K562 (cell line): Measurements from ENCODE around the gene PLEKHF1. TPM values are rescaled to one million over a fixed set of nuclear protein-coding genes. Genes with fewer than 3 reads are reported as not detected.

Experiments used
- CC2D1A ChIP-seq: fragments of 450-650 bp; IDR thresholded peaks from 2 replicates; pipeline ENCODE4 v1.6.1; 2017; ENCODE audit warnings: mild to moderate bottlenecking
- CTBP1 ChIP-seq: fragments of 450-650 bp; IDR thresholded peaks from 2 replicates; pipeline ENCODE4 v1.6.1; 2016; ENCODE audit warnings: borderline replicate concordance
- ESRRA ChIP-seq: fragments of 450-650 bp; IDR thresholded peaks from 2 replicates; pipeline ENCODE4 v1.6.1; 2014; ENCODE audit warnings: low read depth, mild to moderate bottlenecking, moderate library complexity, borderline replicate concordance
- GABPA ChIP-seq: fragments of 200-800 bp; sonication (Bioruptor generic); conservative IDR thresholded peaks from 2 replicates; pipeline ENCODE4 v1.6.1; 2016; ENCODE audit warnings: low read depth, missing genetic modification characterization, missing compliant biosample characterization
- L3MBTL2 ChIP-seq: fragments of 450-650 bp; IDR thresholded peaks from 2 replicates; pipeline ENCODE4 v1.6.1; 2016; ENCODE audit warnings: mild to moderate bottlenecking, moderate library complexity
- MBD2 ChIP-seq: sonication (generic); IDR thresholded peaks from 2 replicates; pipeline ENCODE4 v1.6.1; 2016; ENCODE audit warnings: low read depth, borderline replicate concordance
- MXI1 ChIP-seq: IDR thresholded peaks from 2 replicates; pipeline ENCODE4 v1.6.1; 2011; ENCODE audit warnings: low read depth, mild to moderate bottlenecking, improper control_type of control experiment, low read length
- NFIC ChIP-seq: fragments of 450-650 bp; IDR thresholded peaks from 2 replicates; pipeline ENCODE4 v1.6.1; 2017; ENCODE audit warnings: mild to moderate bottlenecking, inconsistent platforms
- NR2C2 ChIP-seq, 2 experiments: fragments of 200-800 bp in 1 of 2; sonication (Bioruptor generic) in 1 of 2; sonication (generic) in 1 of 2; formaldehyde crosslinking in 1 of 2; IDR thresholded peaks; 2 replicates each; pipeline versions ENCODE4 v1.6.1 to v1.8.0; 2016 to 2022; ENCODE audit warnings: mild to moderate bottlenecking in 1 of 2, missing compliant biosample characterization in 1 of 2, missing genetic modification characterization in 1 of 2, missing genetic modification reagents in 1 of 2
- SMARCA5 ChIP-seq: fragments of 450-650 bp; IDR thresholded peaks from 2 replicates; pipeline ENCODE4 v1.6.1; 2016
- SMARCE1 ChIP-seq: fragments of 450-650 bp; IDR thresholded peaks from 2 replicates; pipeline ENCODE4 v1.7.1; 2016; ENCODE audit warnings: mild to moderate bottlenecking
- polyA plus RNA-seq, 8 experiments: library from polyadenylated mRNA; depleted of rRNA in 4 of 8; stranded (reverse) in 5 of 8; unstranded in 3 of 8; fragments of >200 nt; fragmentation: Nextera tagmentation in 2 of 8; fragmentation: Illumina TruSeq in 1 of 8; extraction: Ambion mirVana in 2 of 8; extraction: Trizol in 1 of 8; gene quantifications; 2 replicates each; pipeline versions ENCODE4 v1.2.1 to v1.2.3, GENCODE V29; 2011 to 2014; ENCODE audit warnings: inconsistent platforms in 1 of 8, missing spikeins in 1 of 8
- total RNA-seq, 7 experiments: library from RNA; depleted of rRNA in 6 of 7; stranded (reverse); fragments of >200 nt in 6 of 7; fragmentation: Illumina TruSeq in 2 of 7; extraction: Trizol in 2 of 7; gene quantifications; 2 replicates each; pipeline versions ENCODE4 v1.2.1 to v1.2.3, GENCODE V29; 2011 to 2021; ENCODE audit warnings: low replicate concordance in 1 of 7
- TF ChIP-seq, protein P1 (sequence below): fragments of 450-650 bp; IDR thresholded peaks from 2 replicates; pipeline ENCODE4 v1.6.1; 2016; ENCODE audit warnings: mild to moderate bottlenecking, moderate library complexity
- TF ChIP-seq, protein P2 (sequence below): fragments of 200-800 bp; sonication (Bioruptor generic); IDR thresholded peaks from 2 replicates; pipeline ENCODE4 v1.6.1; 2017; ENCODE audit warnings: missing genetic modification characterization, missing compliant biosample characterization
- TF ChIP-seq, protein P3 (sequence below), 2 experiments: fragments of 200-800 bp in 1 of 2; sonication (Bioruptor generic) in 1 of 2; sonication (generic) in 1 of 2; formaldehyde crosslinking in 1 of 2; IDR thresholded peaks in 1 of 2; conservative IDR thresholded peaks in 1 of 2; 2 replicates each; pipeline versions ENCODE4 v1.5.0 to v1.6.1; 2016 to 2020; ENCODE audit warnings: missing compliant biosample characterization in 1 of 2, missing genetic modification characterization in 1 of 2, missing genetic modification reagents in 1 of 2

Gene PLEKHF1
- total and polyA plus RNA-seq, 9 of the 15 experiments (the other 6 are each of a cell fraction or from before 2014, with no cell fraction given) = 0.07 to 13.4 (median 3.9) TPM; not detected in 1

DNA sequence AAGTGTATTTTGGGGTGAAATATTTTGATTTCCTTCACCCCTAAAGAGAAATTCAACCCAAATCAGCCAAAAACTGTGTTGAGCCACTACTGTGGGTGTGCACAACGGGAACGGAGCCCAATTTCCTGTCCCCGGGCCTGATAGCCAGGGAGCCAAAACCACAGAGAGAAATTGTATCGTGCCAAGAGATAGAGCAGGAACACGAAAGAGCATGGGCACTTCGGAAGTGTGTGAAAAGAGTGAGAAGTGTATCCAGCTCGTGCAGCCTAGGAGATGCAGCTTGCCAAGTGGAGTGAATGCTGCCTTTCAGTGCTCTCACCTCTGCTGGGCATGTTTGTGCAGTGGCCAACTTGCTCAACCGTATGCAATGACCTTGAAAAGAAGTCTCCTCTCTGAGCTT is 19.4 kb upstream of the PLEKHF1 start (continued):
- TF ChIP-seq SMARCA5 (no peak), MBD2 (no peak), NFIC (peak; percentile 38), ESRRA (peak; percentile 98), NR2C2 (CRISPR knock-in tag; IDR thresholded peaks at IDR 0.05) (no peak), NR2C2 (tag; IDR thresholded peaks at IDR 0.05) (0 out of 2 replicates have a peak, but pooled peaks have one; percentile 23), L3MBTL2 (peak; percentile 58), SMARCE1 (0 out of 2 replicates have a peak, but pooled peaks have one; percentile 21), MXI1 (no peak), CC2D1A (no peak), CTBP1 (peak; percentile 65), GABPA (0 out of 2 replicates have a peak, but pooled peaks have one; percentile 22)
- TF ChIP-seq, protein P1, sequence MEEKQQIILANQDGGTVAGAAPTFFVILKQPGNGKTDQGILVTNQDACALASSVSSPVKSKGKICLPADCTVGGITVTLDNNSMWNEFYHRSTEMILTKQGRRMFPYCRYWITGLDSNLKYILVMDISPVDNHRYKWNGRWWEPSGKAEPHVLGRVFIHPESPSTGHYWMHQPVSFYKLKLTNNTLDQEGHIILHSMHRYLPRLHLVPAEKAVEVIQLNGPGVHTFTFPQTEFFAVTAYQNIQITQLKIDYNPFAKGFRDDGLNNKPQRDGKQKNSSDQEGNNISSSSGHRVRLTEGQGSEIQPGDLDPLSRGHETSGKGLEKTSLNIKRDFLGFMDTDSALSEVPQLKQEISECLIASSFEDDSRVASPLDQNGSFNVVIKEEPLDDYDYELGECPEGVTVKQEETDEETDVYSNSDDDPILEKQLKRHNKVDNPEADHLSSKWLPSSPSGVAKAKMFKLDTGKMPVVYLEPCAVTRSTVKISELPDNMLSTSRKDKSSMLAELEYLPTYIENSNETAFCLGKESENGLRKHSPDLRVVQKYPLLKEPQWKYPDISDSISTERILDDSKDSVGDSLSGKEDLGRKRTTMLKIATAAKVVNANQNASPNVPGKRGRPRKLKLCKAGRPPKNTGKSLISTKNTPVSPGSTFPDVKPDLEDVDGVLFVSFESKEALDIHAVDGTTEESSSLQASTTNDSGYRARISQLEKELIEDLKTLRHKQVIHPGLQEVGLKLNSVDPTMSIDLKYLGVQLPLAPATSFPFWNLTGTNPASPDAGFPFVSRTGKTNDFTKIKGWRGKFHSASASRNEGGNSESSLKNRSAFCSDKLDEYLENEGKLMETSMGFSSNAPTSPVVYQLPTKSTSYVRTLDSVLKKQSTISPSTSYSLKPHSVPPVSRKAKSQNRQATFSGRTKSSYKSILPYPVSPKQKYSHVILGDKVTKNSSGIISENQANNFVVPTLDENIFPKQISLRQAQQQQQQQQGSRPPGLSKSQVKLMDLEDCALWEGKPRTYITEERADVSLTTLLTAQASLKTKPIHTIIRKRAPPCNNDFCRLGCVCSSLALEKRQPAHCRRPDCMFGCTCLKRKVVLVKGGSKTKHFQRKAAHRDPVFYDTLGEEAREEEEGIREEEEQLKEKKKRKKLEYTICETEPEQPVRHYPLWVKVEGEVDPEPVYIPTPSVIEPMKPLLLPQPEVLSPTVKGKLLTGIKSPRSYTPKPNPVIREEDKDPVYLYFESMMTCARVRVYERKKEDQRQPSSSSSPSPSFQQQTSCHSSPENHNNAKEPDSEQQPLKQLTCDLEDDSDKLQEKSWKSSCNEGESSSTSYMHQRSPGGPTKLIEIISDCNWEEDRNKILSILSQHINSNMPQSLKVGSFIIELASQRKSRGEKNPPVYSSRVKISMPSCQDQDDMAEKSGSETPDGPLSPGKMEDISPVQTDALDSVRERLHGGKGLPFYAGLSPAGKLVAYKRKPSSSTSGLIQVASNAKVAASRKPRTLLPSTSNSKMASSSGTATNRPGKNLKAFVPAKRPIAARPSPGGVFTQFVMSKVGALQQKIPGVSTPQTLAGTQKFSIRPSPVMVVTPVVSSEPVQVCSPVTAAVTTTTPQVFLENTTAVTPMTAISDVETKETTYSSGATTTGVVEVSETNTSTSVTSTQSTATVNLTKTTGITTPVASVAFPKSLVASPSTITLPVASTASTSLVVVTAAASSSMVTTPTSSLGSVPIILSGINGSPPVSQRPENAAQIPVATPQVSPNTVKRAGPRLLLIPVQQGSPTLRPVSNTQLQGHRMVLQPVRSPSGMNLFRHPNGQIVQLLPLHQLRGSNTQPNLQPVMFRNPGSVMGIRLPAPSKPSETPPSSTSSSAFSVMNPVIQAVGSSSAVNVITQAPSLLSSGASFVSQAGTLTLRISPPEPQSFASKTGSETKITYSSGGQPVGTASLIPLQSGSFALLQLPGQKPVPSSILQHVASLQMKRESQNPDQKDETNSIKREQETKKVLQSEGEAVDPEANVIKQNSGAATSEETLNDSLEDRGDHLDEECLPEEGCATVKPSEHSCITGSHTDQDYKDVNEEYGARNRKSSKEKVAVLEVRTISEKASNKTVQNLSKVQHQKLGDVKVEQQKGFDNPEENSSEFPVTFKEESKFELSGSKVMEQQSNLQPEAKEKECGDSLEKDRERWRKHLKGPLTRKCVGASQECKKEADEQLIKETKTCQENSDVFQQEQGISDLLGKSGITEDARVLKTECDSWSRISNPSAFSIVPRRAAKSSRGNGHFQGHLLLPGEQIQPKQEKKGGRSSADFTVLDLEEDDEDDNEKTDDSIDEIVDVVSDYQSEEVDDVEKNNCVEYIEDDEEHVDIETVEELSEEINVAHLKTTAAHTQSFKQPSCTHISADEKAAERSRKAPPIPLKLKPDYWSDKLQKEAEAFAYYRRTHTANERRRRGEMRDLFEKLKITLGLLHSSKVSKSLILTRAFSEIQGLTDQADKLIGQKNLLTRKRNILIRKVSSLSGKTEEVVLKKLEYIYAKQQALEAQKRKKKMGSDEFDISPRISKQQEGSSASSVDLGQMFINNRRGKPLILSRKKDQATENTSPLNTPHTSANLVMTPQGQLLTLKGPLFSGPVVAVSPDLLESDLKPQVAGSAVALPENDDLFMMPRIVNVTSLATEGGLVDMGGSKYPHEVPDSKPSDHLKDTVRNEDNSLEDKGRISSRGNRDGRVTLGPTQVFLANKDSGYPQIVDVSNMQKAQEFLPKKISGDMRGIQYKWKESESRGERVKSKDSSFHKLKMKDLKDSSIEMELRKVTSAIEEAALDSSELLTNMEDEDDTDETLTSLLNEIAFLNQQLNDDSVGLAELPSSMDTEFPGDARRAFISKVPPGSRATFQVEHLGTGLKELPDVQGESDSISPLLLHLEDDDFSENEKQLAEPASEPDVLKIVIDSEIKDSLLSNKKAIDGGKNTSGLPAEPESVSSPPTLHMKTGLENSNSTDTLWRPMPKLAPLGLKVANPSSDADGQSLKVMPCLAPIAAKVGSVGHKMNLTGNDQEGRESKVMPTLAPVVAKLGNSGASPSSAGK = peak; percentile 36; the same call in 1 of the 2 replicates
- TF ChIP-seq, protein P2, sequence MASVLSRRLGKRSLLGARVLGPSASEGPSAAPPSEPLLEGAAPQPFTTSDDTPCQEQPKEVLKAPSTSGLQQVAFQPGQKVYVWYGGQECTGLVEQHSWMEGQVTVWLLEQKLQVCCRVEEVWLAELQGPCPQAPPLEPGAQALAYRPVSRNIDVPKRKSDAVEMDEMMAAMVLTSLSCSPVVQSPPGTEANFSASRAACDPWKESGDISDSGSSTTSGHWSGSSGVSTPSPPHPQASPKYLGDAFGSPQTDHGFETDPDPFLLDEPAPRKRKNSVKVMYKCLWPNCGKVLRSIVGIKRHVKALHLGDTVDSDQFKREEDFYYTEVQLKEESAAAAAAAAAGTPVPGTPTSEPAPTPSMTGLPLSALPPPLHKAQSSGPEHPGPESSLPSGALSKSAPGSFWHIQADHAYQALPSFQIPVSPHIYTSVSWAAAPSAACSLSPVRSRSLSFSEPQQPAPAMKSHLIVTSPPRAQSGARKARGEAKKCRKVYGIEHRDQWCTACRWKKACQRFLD (CRISPR knock-in tag) = peak; percentile 51; the same call in 1 of the 2 replicates
- TF ChIP-seq, protein P3, sequence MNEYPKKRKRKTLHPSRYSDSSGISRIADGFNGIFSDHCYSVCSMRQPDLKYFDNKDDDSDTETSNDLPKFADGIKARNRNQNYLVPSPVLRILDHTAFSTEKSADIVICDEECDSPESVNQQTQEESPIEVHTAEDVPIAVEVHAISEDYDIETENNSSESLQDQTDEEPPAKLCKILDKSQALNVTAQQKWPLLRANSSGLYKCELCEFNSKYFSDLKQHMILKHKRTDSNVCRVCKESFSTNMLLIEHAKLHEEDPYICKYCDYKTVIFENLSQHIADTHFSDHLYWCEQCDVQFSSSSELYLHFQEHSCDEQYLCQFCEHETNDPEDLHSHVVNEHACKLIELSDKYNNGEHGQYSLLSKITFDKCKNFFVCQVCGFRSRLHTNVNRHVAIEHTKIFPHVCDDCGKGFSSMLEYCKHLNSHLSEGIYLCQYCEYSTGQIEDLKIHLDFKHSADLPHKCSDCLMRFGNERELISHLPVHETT (CRISPR knock-in tag; conservative IDR thresholded peaks at IDR 0.05 in 1 of 2, IDR thresholded peaks at IDR 0.05 in 1 of 2) = 0 out of 4 replicates have a peak, but pooled peaks of 1 of the 2 experiments have one; percentile 16
